IPS-NIHi7 (cell line): ENCODE data around the gene FOXL2.

Experiments
- DNase-seq: peaks from one replicate; pipeline ENCODE4 v3.0.0; 2012; ENCODE audit warnings: mixed read lengths; ENCODE audit errors: extremely low spot score

Gene FOXL2

GRCh38 chr3:138946663-138947494, at the start of gene FOXL2, which contains the start of gene FOXL2NB:
FOXL2 (minus strand) TSS chr3:138947137; CDS start chr3:138946722, 415 bp downstream.
FOXL2NB (plus strand) TSS chr3:138947217; CDS start chr3:138947365, 148 bp downstream.
- DNase-seq, result peak; percentile 42

DNA sequence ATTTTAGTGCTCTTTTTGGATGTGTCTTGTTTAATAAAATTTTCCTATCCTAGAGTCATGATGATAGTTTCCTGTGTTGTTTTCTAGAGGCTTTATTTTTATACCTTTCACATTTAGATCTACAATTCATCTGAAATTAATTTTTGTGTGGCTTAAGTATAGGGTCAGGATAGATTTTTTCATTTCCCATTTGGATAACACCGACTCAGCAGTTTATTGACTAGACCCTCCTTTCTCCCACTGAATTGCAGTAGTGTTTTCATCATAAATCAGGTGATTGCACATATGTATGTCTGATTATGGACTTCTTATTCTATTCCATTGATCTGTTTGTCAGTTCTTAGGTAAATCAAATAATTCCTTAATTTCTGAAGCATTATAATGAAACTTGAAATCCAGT, 48.8 kb upstream of the FOXL2 start:
- DNase-seq, result no peak

GRCh38 chr3:138987181-138987580, 40.2 kb upstream of the FOXL2 start:
- DNase-seq, result no peak

DNA sequence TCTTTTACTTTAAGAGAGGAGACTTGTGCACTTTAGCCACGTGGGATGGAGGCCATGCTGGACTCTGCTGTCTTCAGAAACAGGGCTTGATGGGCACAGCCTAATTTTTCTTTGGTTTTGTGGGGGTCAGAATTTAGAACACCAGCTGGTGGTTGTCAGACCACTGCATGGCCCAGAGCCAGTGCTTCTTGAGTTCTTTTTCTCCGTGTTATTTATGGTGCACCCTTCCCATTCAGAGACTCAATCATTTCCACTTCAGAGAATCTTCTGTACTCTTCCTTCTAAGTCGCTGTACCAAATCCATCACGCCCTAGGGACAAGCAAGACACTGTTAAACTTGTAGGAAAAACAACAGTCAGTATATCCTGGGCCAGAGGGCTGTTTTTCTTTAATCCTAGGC, 39.0 kb upstream of the FOXL2 start:
- no peak for DNase-seq

GRCh38 chr3:138984816-138985215, 37.9 kb upstream of the FOXL2 start:
- no peak for DNase-seq

GRCh38 chr3:138976047-138976446, 29.1 kb upstream of the FOXL2 start:
- DNase-seq, result no peak

- no peak for DNase-seq
Measured at GRCh38 chr3:138975351-138975750, 28.4 kb upstream of the FOXL2 start.

DNA sequence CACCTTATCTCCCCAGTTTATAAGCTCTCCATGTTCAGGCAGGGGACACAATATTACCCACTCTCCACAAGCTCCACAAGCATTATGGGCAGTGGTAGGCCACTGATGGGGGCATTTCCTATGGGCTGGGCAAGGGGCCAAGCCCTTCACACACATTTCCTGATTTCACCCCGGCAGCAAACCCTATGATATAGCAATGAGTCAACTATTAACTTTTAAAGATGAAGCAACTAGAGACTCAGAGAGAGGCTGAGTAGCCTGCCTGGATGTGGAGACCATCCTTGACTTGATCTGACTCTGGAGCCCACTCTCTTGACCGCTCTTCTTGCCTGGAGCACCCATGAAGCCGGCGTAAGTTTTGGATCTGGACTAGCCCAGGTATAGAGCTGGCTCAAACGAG, 27.5 kb upstream of the FOXL2 start:
- DNase-seq, result no peak

DNA sequence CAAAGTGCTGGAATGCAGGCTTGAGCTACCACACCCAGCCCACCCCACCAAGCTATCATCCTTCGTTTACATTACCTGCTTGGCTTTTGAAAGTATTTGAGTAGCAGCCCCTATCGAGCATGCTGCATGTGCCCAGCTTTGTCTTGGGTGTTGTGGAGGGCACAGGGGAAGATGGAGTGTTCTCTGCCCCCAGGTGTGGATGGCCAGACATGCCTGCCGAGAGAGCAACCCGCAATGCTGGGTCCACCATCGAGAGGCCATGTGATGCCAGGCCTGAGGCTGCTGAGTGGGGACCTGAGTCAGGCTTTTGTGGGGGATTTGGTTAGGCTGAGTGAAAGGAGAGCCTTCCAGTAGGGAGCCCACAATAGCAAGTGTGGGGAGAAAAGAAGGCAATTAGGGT, 26.0 kb upstream of the FOXL2 start:
- DNase-seq, result no peak

DNA sequence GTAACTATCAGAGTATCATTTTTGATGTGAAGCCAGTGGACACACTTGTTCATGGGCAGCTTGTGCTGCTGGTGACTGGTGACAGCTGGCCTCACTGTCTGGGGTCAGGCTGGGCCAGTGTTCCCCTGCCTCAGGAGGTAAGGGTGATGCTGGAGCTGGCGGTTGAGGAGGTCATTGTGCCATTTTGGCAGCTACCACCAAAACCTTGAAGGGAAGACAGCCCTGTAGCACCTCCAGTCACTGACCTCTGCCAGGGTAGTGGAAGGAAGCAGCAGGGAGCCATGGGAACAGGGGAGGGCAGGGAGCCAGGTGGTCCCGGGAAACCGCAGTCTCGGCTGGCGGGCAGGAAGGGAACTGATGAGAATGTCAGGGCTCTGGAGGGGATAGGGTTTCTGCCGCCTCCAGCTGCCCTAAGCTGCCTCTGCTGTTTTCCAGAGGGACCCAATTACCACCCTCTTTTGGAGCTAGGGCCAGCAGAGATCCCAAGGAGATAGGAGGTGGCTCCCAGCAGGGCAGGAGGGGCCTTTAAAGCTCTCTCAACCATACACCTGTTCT, 24.9 kb upstream of the FOXL2 start:
- no peak for DNase-seq

- no peak for DNase-seq
Measured at GRCh38 chr3:138964923-138965322, 18.0 kb upstream of the FOXL2 start.

DNA sequence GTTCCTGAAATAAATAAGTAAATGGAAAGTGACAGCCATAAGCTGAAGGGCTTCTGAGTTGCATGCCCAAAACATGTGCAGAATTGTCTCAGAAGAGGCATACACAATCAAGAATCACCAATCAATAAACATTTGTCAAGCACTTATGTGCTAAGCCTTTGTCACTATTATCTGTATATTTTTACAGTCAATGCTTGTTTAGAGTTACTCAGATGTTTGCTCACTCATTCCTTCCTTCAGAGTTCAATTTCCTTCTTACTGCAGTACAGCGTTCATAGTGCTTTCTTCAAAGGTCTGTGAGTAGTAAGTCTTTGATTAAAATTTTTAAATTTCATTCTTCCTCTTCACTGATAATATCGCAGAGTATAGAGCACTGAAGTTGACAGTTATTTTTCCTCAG, 17.3 kb upstream of the FOXL2 start:
- DNase-seq, result no peak

DNA sequence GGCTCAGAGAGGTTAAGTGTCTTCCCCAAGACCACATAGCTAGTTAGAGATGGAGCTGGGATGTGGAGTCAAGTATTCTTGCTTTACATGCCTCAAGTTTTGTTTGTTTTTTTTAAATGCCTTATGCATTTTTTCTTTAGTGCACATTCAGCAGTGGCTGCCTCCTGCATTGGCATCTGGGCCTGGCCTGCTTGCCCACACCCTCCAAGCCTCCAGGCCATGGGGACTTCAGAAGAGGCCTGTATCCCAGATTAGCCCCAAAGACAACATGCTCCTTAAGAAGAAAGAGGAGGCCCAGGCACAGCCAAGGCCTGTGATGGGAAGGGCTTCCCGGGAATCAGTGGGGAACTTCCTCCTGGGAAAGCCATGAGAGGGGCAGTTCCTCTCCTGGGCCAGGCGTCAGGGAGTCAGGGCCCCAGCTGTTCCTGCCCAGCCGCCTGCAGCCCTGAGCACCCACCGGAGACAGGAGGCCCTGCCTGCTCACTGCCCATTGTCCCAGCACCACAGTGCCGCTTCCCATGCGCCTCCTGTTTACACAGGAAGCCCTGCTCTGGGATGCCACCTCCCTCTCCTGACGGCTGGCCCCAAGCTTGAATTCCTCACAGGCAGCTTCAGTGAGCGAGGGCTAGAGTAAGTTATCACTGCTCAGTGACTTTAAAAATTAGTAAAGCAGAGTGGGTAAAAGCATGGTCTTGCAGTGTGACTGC, 16.1 kb upstream of the FOXL2 start:
- DNase-seq, result no peak

DNA sequence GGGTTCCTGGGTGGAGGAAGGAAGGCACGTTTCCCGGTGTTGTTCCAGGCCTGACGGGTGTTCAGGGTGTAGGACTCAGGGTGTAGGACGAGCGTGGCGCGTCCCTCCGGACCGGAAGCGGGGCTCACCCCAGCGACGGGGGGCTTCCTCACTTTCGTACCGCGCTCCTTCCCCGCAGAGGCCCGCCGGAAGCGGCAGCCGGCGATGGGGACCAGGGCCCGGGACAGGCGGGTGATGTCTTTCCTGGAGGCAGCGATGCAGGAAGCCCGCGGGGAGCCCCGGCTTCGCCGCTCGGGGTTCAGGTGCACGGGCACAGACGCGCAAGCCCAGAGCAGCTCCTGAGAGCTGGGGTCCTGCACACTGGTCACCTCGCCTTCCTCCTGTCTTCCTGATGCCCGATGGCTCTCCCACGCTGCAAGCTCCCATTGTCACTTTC, 13.5 kb upstream of the FOXL2 start:
- no peak for DNase-seq

GRCh38 chr3:138950701-138951100, 3.8 kb upstream of the FOXL2 start:
- no peak for DNase-seq

DNA sequence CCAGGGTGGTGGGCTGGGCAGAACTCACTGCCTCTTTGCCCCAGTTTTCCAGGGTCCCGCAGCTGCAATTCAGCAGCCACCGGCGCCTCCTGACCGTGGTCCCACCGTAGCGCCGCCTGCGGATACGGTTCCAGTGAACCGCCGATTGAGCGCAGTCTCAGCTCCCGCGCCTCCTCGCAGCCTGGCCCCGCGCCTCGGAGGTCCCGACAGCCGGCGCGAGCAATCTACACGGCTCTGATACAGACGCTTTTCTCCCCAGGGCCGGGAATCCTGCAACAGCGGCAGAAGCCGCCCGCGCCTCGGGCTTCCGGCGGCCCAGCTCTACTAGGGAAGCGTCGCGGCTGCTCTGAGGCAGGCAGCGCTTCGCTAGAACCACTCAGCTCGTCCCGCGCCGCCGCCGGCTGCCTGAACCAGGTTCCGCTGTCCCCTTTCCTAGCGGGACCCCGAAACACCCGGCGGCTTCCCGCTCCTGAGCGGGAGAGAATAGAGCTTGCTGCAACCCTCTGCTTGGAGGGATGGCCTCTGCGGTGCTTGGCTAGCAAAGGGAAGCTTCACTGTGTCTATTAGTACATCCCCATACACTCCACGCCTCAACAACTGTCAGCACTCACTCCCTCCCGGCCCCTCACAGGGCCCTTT, 3.2 kb upstream of the FOXL2 start:
- peak; percentile 66 for DNase-seq

DNA sequence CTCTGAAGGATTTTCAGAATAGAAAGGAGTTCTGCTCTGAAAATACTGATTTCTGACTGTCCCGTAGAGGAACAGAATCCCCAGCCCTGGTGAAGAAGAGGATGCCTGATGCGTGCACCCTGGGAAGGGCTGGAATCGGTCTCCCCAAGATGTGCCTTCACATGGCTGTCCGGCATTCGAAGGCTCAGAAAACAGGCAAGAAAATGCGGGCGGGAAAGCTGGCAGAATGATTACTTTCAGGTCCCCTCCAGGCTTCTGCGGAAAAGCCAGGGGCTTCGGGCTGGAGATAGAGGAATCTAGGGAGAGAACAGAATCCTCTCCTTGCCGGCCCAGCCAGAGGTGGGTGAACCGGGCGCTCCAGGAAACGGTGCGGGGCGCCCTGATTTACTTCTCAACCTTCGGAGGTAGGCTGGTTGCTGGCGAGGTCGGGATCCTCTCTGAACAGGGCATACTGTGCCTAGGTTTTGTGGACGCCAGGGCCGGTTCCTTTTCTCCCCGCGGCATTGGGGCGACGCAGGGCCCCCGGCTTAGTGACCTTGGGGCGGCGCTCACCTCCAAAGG, 2.6 kb upstream of the FOXL2 start:
- DNase-seq, result peak; percentile 16

DNA sequence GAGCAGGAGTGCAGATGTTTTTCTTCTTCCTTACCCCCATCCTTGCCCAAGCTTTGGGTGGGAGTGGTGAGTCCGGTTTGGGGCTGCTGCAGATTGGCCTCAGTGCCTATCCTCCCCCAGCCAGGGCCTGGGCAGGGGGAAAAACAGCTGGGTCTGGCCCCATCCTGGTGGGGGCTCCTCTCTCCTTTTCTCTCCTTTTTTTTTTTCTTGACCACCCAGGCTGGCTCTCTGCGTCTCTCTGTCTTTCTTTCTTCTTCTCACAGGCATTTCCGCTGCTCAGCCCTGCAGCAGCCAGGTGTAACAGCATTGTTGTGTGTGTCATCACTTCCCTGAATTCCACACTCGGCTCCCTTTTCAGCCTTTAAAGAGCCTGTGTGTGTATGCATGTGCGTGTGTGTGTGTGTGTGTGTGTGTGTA, 2.1 kb upstream of the FOXL2 start:
- peak; percentile 58 for DNase-seq

- no peak for DNase-seq
Measured at GRCh38 chr3:138948371-138949001, 1.5 kb upstream of the FOXL2 start.

GRCh38 chr3:138947495-138948121, 671 bp upstream of the FOXL2 start:
- DNase-seq, result peak; percentile 26
